Naive thymus-derived CD4-positive, alpha-beta T cell (primary cell): ENCODE results near the gene BMPR1B. TPM values are rescaled to one million over a fixed set of nuclear protein-coding genes. Genes with fewer than 3 reads are reported as not detected.
"Not testable (repeated sequence)": the region's sequence is repeated elsewhere in the genome, so short reads cannot be mapped to it uniquely, and the experiment has no call there.

Experiments used
- ATAC-seq: fragments of 150-1000 bp; cut with Tn5 transposase; 2 replicates; pipeline ENCODE4 v1.10.0; 2021; ENCODE audit warnings: mild to moderate bottlenecking, moderate library complexity
- CTCF ChIA-PET: fragments of 350-600 bp; sonication (Branson Sonifier 250); formaldehyde crosslinking; loops from one replicate; lab custom pipeline; 2021; ENCODE audit warnings: antibody characterized with exemption; lab: Charles Lee
- POLR2A ChIA-PET: fragments of 350-600 bp; sonication (Branson Sonifier 250); formaldehyde crosslinking; loops from one replicate; lab custom pipeline; 2021; ENCODE audit warnings: antibody characterized with exemption, inconsistent platforms; lab: Charles Lee
- DNase-seq, 9 donors: peaks; one replicate each; pipeline versions ENCODE4 v3.0.0 to v3.0.0-alpha.2; 2020 to 2022; ENCODE audit warnings: mixed read lengths in 1 of 9
- H3K27ac ChIP-seq: one replicate; pipeline ENCODE4 v1.7.0; 2013; ENCODE audit warnings: mild to moderate bottlenecking, low read depth, low read length, moderate library complexity
- H3K27me3 ChIP-seq, 2 donors: one replicate each; pipeline ENCODE4 v1.7.0; 2013; ENCODE audit warnings: low read length in 2 of 2, mild to moderate bottlenecking in 2 of 2, moderate library complexity in 2 of 2; ENCODE audit not compliant: control insufficient read depth in 2 of 2, insufficient read depth in 2 of 2
- H3K36me3 ChIP-seq, 3 experiments: 1 replicate in 2 of 3; 2 replicates in 1 of 3; pipeline ENCODE4 v1.7.0; 2013; ENCODE audit warnings: low read length in 3 of 3, mild to moderate bottlenecking in 3 of 3, moderate library complexity in 1 of 3; ENCODE audit not compliant: insufficient read depth in 3 of 3, control insufficient read depth in 2 of 3
- H3K4me1 ChIP-seq, 2 donors: one replicate each; pipeline ENCODE4 v1.7.0; 2013; ENCODE audit warnings: low read length in 2 of 2, mild to moderate bottlenecking in 2 of 2, moderate library complexity in 1 of 2; ENCODE audit not compliant: control insufficient read depth in 2 of 2, insufficient read depth in 2 of 2
- H3K4me3 ChIP-seq: 2 replicates; pipeline ENCODE4 v1.7.0; 2013; ENCODE audit warnings: mild to moderate bottlenecking, low read length
- H3K9me3 ChIP-seq, 3 experiments: 1 replicate in 2 of 3; 2 replicates in 1 of 3; pipeline ENCODE4 v1.7.0; 2013; ENCODE audit warnings: low read length in 3 of 3; ENCODE audit not compliant: control insufficient read depth in 2 of 3
- H3K27ac Mint-ChIP-seq, 9 donors: one replicate each; pipeline ENCODE4 v1.8.0; 2020 to 2022; ENCODE audit warnings: mixed read lengths in 9 of 9, mild to moderate bottlenecking in 8 of 9, moderate library complexity in 5 of 9, inconsistent platforms in 2 of 9
- H3K27me3 Mint-ChIP-seq, 5 donors: one replicate each; pipeline ENCODE4 v1.8.0; 2021 to 2022; ENCODE audit warnings: mixed read lengths in 5 of 5, mild to moderate bottlenecking in 1 of 5
- H3K36me3 Mint-ChIP-seq, 5 donors: one replicate each; pipeline ENCODE4 v1.8.0; 2020 to 2022; ENCODE audit warnings: mixed read lengths in 5 of 5, mild to moderate bottlenecking in 3 of 5, inconsistent platforms in 1 of 5
- H3K4me1 Mint-ChIP-seq, 7 donors: one replicate each; pipeline ENCODE4 v1.8.0; 2020 to 2022; ENCODE audit warnings: mixed read lengths in 7 of 7, mild to moderate bottlenecking in 3 of 7, inconsistent platforms in 1 of 7
- H3K4me3 Mint-ChIP-seq, 10 donors: one replicate each; pipeline ENCODE4 v1.8.0; 2020 to 2022; ENCODE audit warnings: mild to moderate bottlenecking in 10 of 10, mixed read lengths in 10 of 10, moderate library complexity in 6 of 10, inconsistent platforms in 2 of 10
- H3K9me3 Mint-ChIP-seq, 11 donors: one replicate each; pipeline ENCODE4 v1.8.0; 2020 to 2022; ENCODE audit warnings: mixed read lengths in 11 of 11, mild to moderate bottlenecking in 4 of 11, inconsistent platforms in 1 of 11, moderate library complexity in 1 of 11
- intact Hi-C, 2 donors: fragments of 100-400 bp; cut with micrococcal nuclease; formaldehyde crosslinking; loops; one replicate each; pipeline ENCODE4 v1.15.1; 2023
- polyA plus RNA-seq, 2 donors: library from polyadenylated mRNA; unstranded; fragments of 300-500 nt; fragmentation: Illumina TruSeq; gene quantifications; one replicate each; pipeline ENCODE4 v1.2.3, GENCODE V29; 2021
- total RNA-seq, 6 experiments: library from RNA in 5 of 6; stranded (reverse) in 5 of 6; gene quantifications; 1 replicate in 5 of 6; 2 replicates in 1 of 6; pipeline ENCODE4 v1.2.3 and lab custom pipeline; 2021 to 2026

BMPR1B gene
- total and polyA plus RNA-seq, 7 experiments from 2014 or later, result 0.07 to 0.14 (median 0.11) TPM; not detected in 3

DNA sequence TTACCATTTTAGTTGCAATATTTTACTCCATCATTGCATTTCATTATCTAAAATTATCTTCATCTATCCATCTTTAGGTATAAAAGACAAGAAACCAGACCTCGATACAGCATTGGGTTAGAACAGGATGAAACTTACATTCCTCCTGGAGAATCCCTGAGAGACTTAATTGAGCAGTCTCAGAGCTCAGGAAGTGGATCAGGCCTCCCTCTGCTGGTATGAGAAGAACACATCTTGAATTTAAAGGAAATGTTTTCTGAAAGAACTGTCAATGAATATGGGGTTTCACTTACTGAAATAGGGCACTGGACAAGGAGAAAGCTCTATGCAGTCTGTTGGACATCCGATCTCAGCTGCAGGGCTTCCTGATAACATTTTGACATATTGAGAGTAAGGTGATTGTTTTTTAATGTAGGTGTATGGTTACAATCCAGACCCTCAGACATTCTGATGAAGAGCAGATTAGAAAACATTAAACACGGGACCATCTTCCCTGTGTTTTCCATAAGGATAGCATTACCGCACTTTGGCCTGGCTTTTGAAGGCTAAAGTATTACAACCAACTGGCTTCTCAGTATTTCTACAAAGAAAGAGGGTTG, 367.2 kb downstream of the BMPR1B start:
- no peaks in the 10 kb centered on the region for H3K36me3 ChIP-seq
- no peaks in the 10 kb centered on the region for H3K4me1 ChIP-seq
- Mint-ChIP-seq H3K9me3 (peaks cover 0 to 2% (median 0%) of the 10 kb centered on the region in 11 donors), H3K27ac (no peak overlapping the region), H3K4me3 (no peak overlapping the region), H3K4me1 (peaks cover 0 to 5% (median 1%) of the 10 kb centered on the region in 7 donors), H3K27me3 (peaks cover 0 to 6% (median 3%) of the 10 kb centered on the region in 5 donors), H3K36me3 (no peaks in the 10 kb centered on the region)
- POLR2A ChIA-PET, result no interaction called here
- H3K27ac ChIP-seq, result no peak overlapping the region
- no peaks in the 10 kb centered on the region for H3K9me3 ChIP-seq
- intact Hi-C loops, result loop anchor here (1.0 kb wide), 1 partner anchor 504 kb away; no protein-coding TSS in a partner anchor
- ATAC-seq, result no peak
- CTCF ChIA-PET, result no interaction called here
- no peak for DNase-seq
- H3K27me3 ChIP-seq, result no peaks in the 10 kb centered on the region
- no peak overlapping the region for H3K4me3 ChIP-seq

DNA sequence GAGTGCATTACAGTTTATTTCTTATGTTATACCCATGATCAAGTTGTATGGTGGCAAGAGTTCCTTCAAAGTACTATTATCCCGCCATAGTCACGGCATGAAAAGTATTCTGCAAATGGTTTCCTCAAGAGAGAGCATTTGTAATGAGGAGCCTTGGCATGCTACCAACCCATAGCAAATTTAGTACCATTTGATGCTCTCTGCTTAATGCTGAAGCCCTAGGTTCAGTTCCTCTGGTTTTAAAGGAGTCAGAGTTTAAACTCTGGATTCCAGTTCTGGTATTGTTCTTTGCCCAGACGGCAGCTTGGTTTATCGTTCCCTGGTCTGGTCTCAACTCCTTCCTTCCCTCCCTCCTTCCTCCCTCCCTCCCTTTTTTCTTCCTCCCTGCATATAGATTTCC, 371.3 kb downstream of the BMPR1B start:
- H3K4me1 Mint-ChIP-seq, result peaks cover 0 to 9% (median 1%) of the 10 kb centered on the region in 7 donors
- CTCF ChIA-PET, result no interaction called here

GRCh38 chr4:95129821-95130311, 372.1 kb downstream of the BMPR1B start:
- DNase-seq (no peak), ATAC-seq (peak; percentile 27)
- Mint-ChIP-seq H3K9me3 (peaks cover 0 to 5% (median 0%) of the 10 kb centered on the region in 11 donors), H3K27me3 (peaks cover 0 to 8% (median 3%) of the 10 kb centered on the region in 5 donors), H3K4me1 (peaks cover 0 to 9% (median 1%) of the 10 kb centered on the region in 7 donors), H3K27ac (peak overlapping the region in 1 of 9 donors; percentile 5), H3K36me3 (no peaks in the 10 kb centered on the region), H3K4me3 (no peak overlapping the region)
- intact Hi-C loops, result no loop called here
- Histone ChIP-seq H3K9me3 (no peaks in the 10 kb centered on the region), H3K4me1 (no peaks in the 10 kb centered on the region), H3K4me3 (no peak overlapping the region), H3K27ac (no peak overlapping the region), H3K27me3 (no peaks in the 10 kb centered on the region), H3K36me3 (no peaks in the 10 kb centered on the region)
- ChIA-PET POLR2A (no interaction called here), CTCF (no interaction called here)

More for the DNA sequence above, 371.3 kb downstream of the BMPR1B start:
- no peaks in the 10 kb centered on the region for H3K36me3 Mint-ChIP-seq
- no peak overlapping the region for H3K4me3 Mint-ChIP-seq
- ATAC-seq, result no peak
- no peak overlapping the region for H3K27ac Mint-ChIP-seq
- peaks cover 0 to 3% (median 0%) of the 10 kb centered on the region in 11 donors for H3K9me3 Mint-ChIP-seq
- H3K9me3 ChIP-seq, result no peaks in the 10 kb centered on the region
- H3K27ac ChIP-seq, result no peak overlapping the region
- H3K27me3 ChIP-seq, result no peaks in the 10 kb centered on the region
- no peaks in the 10 kb centered on the region for H3K4me1 ChIP-seq
- peaks cover 0 to 8% (median 3%) of the 10 kb centered on the region in 5 donors for H3K27me3 Mint-ChIP-seq
- intact Hi-C loops, result no loop called here
- DNase-seq, result no peak
- POLR2A ChIA-PET, result no interaction called here
- no peaks in the 10 kb centered on the region for H3K36me3 ChIP-seq
- no peak overlapping the region for H3K4me3 ChIP-seq

GRCh38 chr4:95134016-95134415, 376.3 kb downstream of the BMPR1B start:
- DNase-seq, H3K4me3 Mint-ChIP-seq, intact Hi-C loops, H3K4me3 ChIP-seq, H3K27ac Mint-ChIP-seq, H3K36me3 Mint-ChIP-seq, H3K9me3 Mint-ChIP-seq, H3K27ac ChIP-seq, H3K36me3 ChIP-seq, POLR2A ChIA-PET, H3K9me3 ChIP-seq, CTCF ChIA-PET, ATAC-seq, H3K4me1 ChIP-seq, H3K4me1 Mint-ChIP-seq, H3K27me3 ChIP-seq: not testable (repeated sequence)
- peaks cover 0 to 12% (median 6%) of the 10 kb centered on the region in 5 donors for H3K27me3 Mint-ChIP-seq

DNA sequence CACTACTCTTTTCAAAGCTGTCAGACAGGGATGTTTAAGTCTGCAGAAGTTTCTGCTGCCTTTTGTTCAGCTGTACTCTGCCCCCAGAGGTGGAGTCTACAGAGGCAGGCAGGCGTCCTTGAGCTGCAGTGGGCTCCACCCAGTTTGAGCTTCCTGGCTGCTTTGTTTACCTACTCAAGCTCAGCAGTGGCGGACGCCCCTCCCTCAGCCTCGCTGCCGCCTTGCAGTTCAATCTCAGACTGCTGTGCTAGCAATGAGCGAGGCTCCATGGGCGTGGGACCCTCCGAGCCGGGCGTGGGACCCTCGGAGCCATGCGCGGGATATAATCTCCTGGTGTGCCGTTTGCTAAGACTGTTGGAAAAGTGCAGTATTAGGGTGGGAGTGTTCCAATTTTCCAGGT, 381.7 kb downstream of the BMPR1B start:
- H3K4me1 ChIP-seq, H3K4me3 Mint-ChIP-seq, H3K27ac Mint-ChIP-seq, H3K9me3 ChIP-seq, POLR2A ChIA-PET, ATAC-seq, H3K27ac ChIP-seq, DNase-seq, H3K36me3 Mint-ChIP-seq, H3K36me3 ChIP-seq, intact Hi-C loops, H3K27me3 ChIP-seq, CTCF ChIA-PET, H3K4me3 ChIP-seq: not testable (repeated sequence)
- Mint-ChIP-seq H3K4me1 (peaks cover 0 to 12% (median 0%) of the 10 kb centered on the region in 7 donors), H3K27me3 (peaks cover 0 to 24% (median 11%) of the 10 kb centered on the region in 5 donors), H3K9me3 (peaks cover 0 to 10% (median 4%) of the 10 kb centered on the region in 11 donors)

GRCh38 chr4:95141361-95141760, 383.6 kb downstream of the BMPR1B start:
- Histone ChIP-seq H3K27ac (no peak overlapping the region), H3K4me3 (no peak overlapping the region), H3K27me3 (no peaks in the 10 kb centered on the region), H3K4me1 (no peaks in the 10 kb centered on the region), H3K9me3 (no peaks in the 10 kb centered on the region), H3K36me3 (no peaks in the 10 kb centered on the region)
- peaks cover 0 to 8% (median 4%) of the 10 kb centered on the region in 11 donors for H3K9me3 Mint-ChIP-seq
- peaks cover 0 to 12% (median 0%) of the 10 kb centered on the region in 7 donors for H3K4me1 Mint-ChIP-seq
- H3K36me3 Mint-ChIP-seq, result peaks cover 0 to 7% (median 0%) of the 10 kb centered on the region in 5 donors
- intact Hi-C loops, result no loop called here
- H3K27ac Mint-ChIP-seq, result peak overlapping the region in 1 of 9 donors; percentile 28
- H3K27me3 Mint-ChIP-seq, result peaks cover 0 to 34% (median 11%) of the 10 kb centered on the region in 5 donors
- no peak overlapping the region for H3K4me3 Mint-ChIP-seq
- POLR2A ChIA-PET, result no interaction called here
- CTCF ChIA-PET, result no interaction called here
- DNase-seq (peak in 1 of 9 donors; percentile 8), ATAC-seq (no peak)
